OCI-LY1 (cell line): ENCODE data around the gene GDA.

ENCODE experiments used
- H2AFZ ChIP-seq: fragments of 200-600 bp; sonication (generic), shearing (Covaris generic); 2 replicates; pipeline ENCODE4 v1.6.0; 2014; ENCODE audit warnings: antibody characterized with exemption, mild to moderate bottlenecking, low read length
- H3F3A ChIP-seq: fragments of 200-600 bp; sonication (generic), shearing (Covaris generic); 2 replicates; pipeline ENCODE4 v1.6.0; 2014; ENCODE audit warnings: mild to moderate bottlenecking, antibody characterized with exemption, low read length, moderate library complexity; ENCODE audit not compliant: insufficient read depth
- H3K27ac ChIP-seq: fragments of 200-600 bp; sonication (generic); 2 replicates; pipeline ENCODE4 v1.5.1; 2014; ENCODE audit warnings: low read length, mixed run types, mild to moderate bottlenecking, low read depth; ENCODE audit not compliant: poor library complexity, severe bottlenecking
- H3K27me3 ChIP-seq: fragments of 200-600 bp; sonication (generic); 2 replicates; pipeline ENCODE4 v1.6.0; 2014; ENCODE audit warnings: antibody characterized with exemption, mild to moderate bottlenecking, low read length, moderate library complexity; ENCODE audit not compliant: insufficient read depth
- H3K36me3 ChIP-seq: fragments of 200-600 bp; sonication (generic); 2 replicates; pipeline ENCODE4 v1.6.1; 2014; ENCODE audit warnings: mild to moderate bottlenecking, antibody characterized with exemption, low read length, moderate library complexity, mixed read lengths; ENCODE audit not compliant: insufficient read depth
- H3K4me1 ChIP-seq: fragments of 200-600 bp; sonication (generic); 2 replicates; pipeline ENCODE4 v1.5.1; 2014; ENCODE audit warnings: mild to moderate bottlenecking, low read length, moderate library complexity; ENCODE audit not compliant: insufficient read depth, severe bottlenecking
- H3K4me2 ChIP-seq: fragments of 200-600 bp; sonication (generic), shearing (Covaris generic); 2 replicates; pipeline ENCODE4 v1.6.1; 2014; ENCODE audit warnings: low read length
- H3K4me3 ChIP-seq: fragments of 200-600 bp; sonication (generic); 2 replicates; pipeline ENCODE4 v1.5.1; 2014; ENCODE audit warnings: low read length, low read depth, mild to moderate bottlenecking, mixed read lengths; ENCODE audit not compliant: poor library complexity, severe bottlenecking
- H3K79me2 ChIP-seq: fragments of 200-600 bp; shearing (Covaris generic); 2 replicates; pipeline ENCODE4 v1.6.1; 2016; ENCODE audit warnings: mixed run types, low read length, mixed read lengths; ENCODE audit not compliant: insufficient read depth
- H3K9ac ChIP-seq: fragments of 200-600 bp; sonication (generic), shearing (Covaris generic); 2 replicates; pipeline ENCODE4 v1.6.1; 2014; ENCODE audit warnings: mild to moderate bottlenecking, low read length, mixed read lengths
- H3K9me2 ChIP-seq: fragments of 200-600 bp; sonication (generic), shearing (Covaris generic); 2 replicates; pipeline ENCODE4 v1.6.1; 2014; ENCODE audit warnings: low read depth, mild to moderate bottlenecking, low read length, mixed read lengths
- H3K9me3 ChIP-seq: fragments of 200-600 bp; shearing (Covaris generic); 2 replicates; pipeline ENCODE4 v1.6.1; 2014; ENCODE audit warnings: low read length, mixed read lengths
- H4K20me1 ChIP-seq: fragments of 200-600 bp; sonication (generic), shearing (Covaris generic); 2 replicates; pipeline ENCODE4 v1.6.0; 2016; ENCODE audit warnings: mild to moderate bottlenecking, low read length; ENCODE audit not compliant: insufficient read depth
- CTCF ChIP-seq: fragments of 200-600 bp; sonication (generic), shearing (Covaris generic); IDR thresholded peaks from 2 replicates; pipeline ENCODE4 v1.5.1; 2017; ENCODE audit warnings: mild to moderate bottlenecking, antibody characterized with exemption, low read length, moderate library complexity, mixed read lengths
- EZH2 ChIP-seq: fragments of 200-600 bp; sonication (generic), shearing (Covaris generic); IDR thresholded peaks from 2 replicates; pipeline ENCODE4 v1.8.0; 2017; ENCODE audit warnings: borderline replicate concordance, mixed run types, mild to moderate bottlenecking, antibody characterized with exemption, low read length, moderate library complexity, mixed read lengths

The GDA gene

DNA sequence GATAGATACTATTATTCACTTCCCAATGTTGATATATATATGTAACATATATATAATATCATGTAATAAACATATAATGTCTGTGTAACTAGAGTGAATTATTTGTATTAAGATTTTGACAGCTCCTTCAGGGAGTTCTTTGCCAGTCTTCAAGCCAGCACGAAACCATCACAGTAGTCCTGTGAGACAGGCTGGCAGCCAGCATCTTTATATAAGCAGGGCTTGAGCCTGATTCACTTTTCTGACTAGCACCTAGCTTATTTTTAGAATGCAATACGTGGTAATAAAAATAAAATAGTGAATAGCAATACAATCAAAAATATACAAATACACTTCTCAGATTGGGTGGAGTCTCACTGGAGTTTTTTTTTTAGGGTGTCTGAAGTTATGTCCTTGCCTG, 20.7 kb upstream of the GDA start:
- H3F3A ChIP-seq: no peaks in the 10 kb centered on the region
- H3K27me3 ChIP-seq: no peaks in the 10 kb centered on the region
- no peak overlapping the region for H2AFZ ChIP-seq
- H3K9ac ChIP-seq: no peak overlapping the region
- no peaks in the 10 kb centered on the region for H3K9me3 ChIP-seq
- TF ChIP-seq CTCF: no peak
- no peak for TF ChIP-seq EZH2
- no peak overlapping the region for H3K4me3 ChIP-seq
- H3K79me2 ChIP-seq: no peaks in the 10 kb centered on the region
- H3K36me3 ChIP-seq: no peaks in the 10 kb centered on the region
- H3K4me1 ChIP-seq: no peaks in the 10 kb centered on the region
- no peaks in the 10 kb centered on the region for H4K20me1 ChIP-seq
- H3K4me2 ChIP-seq: no peak overlapping the region
- no peak overlapping the region for H3K27ac ChIP-seq
- no peaks in the 10 kb centered on the region for H3K9me2 ChIP-seq

GRCh38 chr9:72129271-72130156, 19.7 kb upstream of the GDA start:
- no peak overlapping the region for H3K4me2 ChIP-seq

DNA sequence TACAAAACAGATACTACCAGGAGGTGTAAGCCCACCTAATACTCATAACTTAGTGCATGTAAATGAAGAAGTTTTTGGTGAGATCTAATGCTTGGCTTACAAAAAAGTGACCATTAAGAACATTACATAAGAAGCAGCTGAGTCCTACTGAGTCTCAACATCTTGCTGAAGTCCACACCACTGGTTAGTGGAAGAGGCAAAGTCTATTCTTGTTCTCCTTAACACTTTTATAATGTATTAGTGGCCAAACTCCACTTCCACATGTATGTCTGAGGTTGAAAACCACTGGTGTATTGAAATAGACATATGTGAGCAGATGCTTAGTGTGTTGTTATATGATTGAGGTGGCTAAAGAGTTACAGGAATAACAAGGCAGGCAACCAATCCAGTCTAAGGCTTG, 18.9 kb upstream of the GDA start:
- Histone ChIP-seq H3K9me2 (no peaks in the 10 kb centered on the region), H3K36me3 (no peaks in the 10 kb centered on the region), H3K9ac (no peak overlapping the region), H3K27ac (no peak overlapping the region), H3K79me2 (no peaks in the 10 kb centered on the region), H4K20me1 (no peaks in the 10 kb centered on the region), H3K9me3 (no peaks in the 10 kb centered on the region), H3K27me3 (no peaks in the 10 kb centered on the region), H2AFZ (no peak overlapping the region), H3F3A (no peaks in the 10 kb centered on the region), H3K4me2 (no peak overlapping the region), H3K4me3 (no peak overlapping the region), H3K4me1 (no peaks in the 10 kb centered on the region)
- TF ChIP-seq EZH2 (no peak), CTCF (no peak)

More at GRCh38 chr9:72129271-72130156, 19.7 kb upstream of the GDA start:
- H3K9me2 ChIP-seq: no peaks in the 10 kb centered on the region
- H3K79me2 ChIP-seq: no peaks in the 10 kb centered on the region
- no peak overlapping the region for H2AFZ ChIP-seq
- H3K36me3 ChIP-seq: no peaks in the 10 kb centered on the region
- no peak overlapping the region for H3K4me3 ChIP-seq
- H3K4me1 ChIP-seq: no peaks in the 10 kb centered on the region
- no peak overlapping the region for H3K27ac ChIP-seq
- H4K20me1 ChIP-seq: no peaks in the 10 kb centered on the region
- H3F3A ChIP-seq: no peaks in the 10 kb centered on the region
- H3K27me3 ChIP-seq: no peaks in the 10 kb centered on the region
- H3K9me3 ChIP-seq: no peaks in the 10 kb centered on the region
- no peak overlapping the region for H3K9ac ChIP-seq
- TF ChIP-seq EZH2: no peak
- TF ChIP-seq CTCF: no peak
